ENCODE results near the gene CTSZ. TPM values are rescaled to one million over a fixed set of nuclear protein-coding genes. Genes with fewer than 3 reads are reported as not detected.
"Not testable (repeated sequence)": the region's sequence is repeated elsewhere in the genome, so short reads cannot be mapped to it uniquely, and the experiment has no call there.

The CTSZ gene
- total and polyA plus RNA-seq, 3 experiments from 2014 or later: 1.5 to 36.0 (median 35.3) TPM

DNA sequence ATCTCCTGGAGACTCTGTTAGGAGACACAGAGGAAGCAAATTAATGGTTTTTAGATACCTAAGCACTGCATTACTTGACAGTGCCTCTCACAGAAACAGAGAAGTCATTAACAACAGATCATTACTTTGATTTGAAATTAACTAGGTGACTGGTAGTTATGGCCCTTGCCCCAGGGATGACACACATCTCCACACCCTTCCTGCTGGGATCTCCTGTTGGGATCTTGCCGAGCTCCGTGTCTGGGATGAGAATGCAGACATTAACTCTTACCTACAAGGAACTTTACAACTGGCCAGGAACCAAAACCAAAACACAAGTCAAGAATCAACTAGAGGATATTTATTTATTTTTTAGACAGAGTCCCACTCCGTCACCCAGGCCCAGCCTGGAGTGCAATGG, 37.7 kb upstream of the CTSZ start:
- H3K4me3 ChIP-seq (ENCODE audit: low read length): no peak overlapping the region
- H3K27me3 ChIP-seq (ENCODE audit: insufficient read depth, low read length, poor library complexity, severe bottlenecking): no peaks in the 10 kb centered on the region
- H3K27me3 Mint-ChIP-seq: peaks cover 0 to 4% of the 10 kb centered on the region in 2 donors
- peak overlapping the region in 7 of 8 donors; percentile 55 to 98 (median 93) for H3K27ac Mint-ChIP-seq
- H3K4me3 Mint-ChIP-seq: peak overlapping the region in 2 of 7 donors; percentile 21 to 83
- no peaks in the 10 kb centered on the region for H3K9me3 ChIP-seq (ENCODE audit: low read length)
- DNase-seq: no peak
- ChIA-PET POLR2A (no interaction called here), CTCF (interaction anchor here (1.7 to 1.9 kb wide), 2 partner anchors 11 to 163 kb away, joined by 4 to 5 read pairs; no protein-coding TSS in a partner anchor)
- no peak overlapping the region for H3K27ac ChIP-seq (ENCODE audit: low read depth, low read length)
- H3K4me1 ChIP-seq (ENCODE audit: insufficient read depth, low read length): peaks cover 35% of the 10 kb centered on the region
- H3K9me3 Mint-ChIP-seq: no peaks in the 10 kb centered on the region
- peaks cover 33 to 46% (median 45%) of the 10 kb centered on the region in 3 donors for H3K4me1 Mint-ChIP-seq
- peaks cover 0 to 16% (median 2%) of the 10 kb centered on the region in 3 donors for H3K36me3 Mint-ChIP-seq
- H3K36me3 ChIP-seq (ENCODE audit: insufficient read depth, low read length): no peaks in the 10 kb centered on the region

DNA sequence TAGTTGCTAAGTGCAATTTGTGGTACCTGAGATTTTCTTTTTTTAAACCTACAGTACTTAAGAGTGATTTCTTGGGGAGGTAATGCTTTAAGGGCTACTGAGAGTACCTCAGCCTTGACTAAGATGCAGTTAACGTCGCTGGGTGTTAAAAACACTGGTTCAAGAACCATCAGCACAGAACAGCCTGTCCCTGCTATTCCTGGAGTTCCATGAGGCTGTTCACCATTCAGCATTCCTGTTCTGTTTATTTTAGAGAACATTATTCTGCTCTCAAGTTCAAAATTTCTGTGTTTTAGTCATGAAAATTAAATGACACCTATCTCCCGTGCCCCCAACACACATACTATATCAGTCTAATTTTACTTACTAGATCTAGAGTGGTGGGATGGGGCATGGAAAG, 37.2 kb upstream of the CTSZ start:
- POLR2A ChIA-PET: no interaction called here
- H3K27me3 Mint-ChIP-seq: peaks cover 0 to 1% of the 10 kb centered on the region in 2 donors
- CTCF ChIA-PET: no interaction called here
- peaks cover 0 to 18% (median 2%) of the 10 kb centered on the region in 3 donors for H3K36me3 Mint-ChIP-seq
- no peak for DNase-seq
- peaks cover 38 to 51% (median 50%) of the 10 kb centered on the region in 3 donors for H3K4me1 Mint-ChIP-seq
- H3K4me3 ChIP-seq (ENCODE audit: low read length): no peak overlapping the region
- no peaks in the 10 kb centered on the region for H3K27me3 ChIP-seq (ENCODE audit: insufficient read depth, low read length, poor library complexity, severe bottlenecking)
- peak overlapping the region; percentile 79 to 98 (median 96) for H3K27ac Mint-ChIP-seq
- no peaks in the 10 kb centered on the region for H3K9me3 Mint-ChIP-seq
- H3K4me3 Mint-ChIP-seq: peak overlapping the region in 3 of 7 donors; percentile 7 to 83 (median 23)
- no peaks in the 10 kb centered on the region for H3K36me3 ChIP-seq (ENCODE audit: insufficient read depth, low read length)
- no peaks in the 10 kb centered on the region for H3K9me3 ChIP-seq (ENCODE audit: low read length)
- H3K4me1 ChIP-seq (ENCODE audit: insufficient read depth, low read length): peaks cover 40% of the 10 kb centered on the region
- H3K27ac ChIP-seq (ENCODE audit: low read depth, low read length): no peak overlapping the region

DNA sequence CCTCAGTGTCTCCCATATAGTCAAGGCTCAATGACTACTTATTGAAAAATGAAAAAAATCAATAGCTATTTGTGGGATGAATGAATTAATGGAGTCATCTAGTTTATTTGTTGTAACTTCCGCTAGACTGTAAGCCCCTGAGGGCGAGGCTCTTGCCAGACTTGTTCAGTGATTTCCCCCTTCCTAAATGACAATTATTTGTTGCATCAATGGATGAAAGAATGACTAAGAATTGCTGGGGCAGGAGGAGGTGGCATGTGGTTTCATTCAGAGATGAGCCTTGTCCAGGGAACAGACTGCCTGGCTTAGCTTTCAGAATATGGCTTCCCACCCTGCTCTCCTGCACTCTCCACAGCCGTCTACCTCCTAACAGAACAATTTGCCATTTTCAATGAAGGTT, 36.6 kb upstream of the CTSZ start:
- H3K27me3 Mint-ChIP-seq: no peaks in the 10 kb centered on the region
- Histone ChIP-seq H3K27me3 (ENCODE audit: insufficient read depth, low read length, poor library complexity, severe bottlenecking) (no peaks in the 10 kb centered on the region), H3K9me3 (ENCODE audit: low read length) (no peaks in the 10 kb centered on the region), H3K4me1 (ENCODE audit: insufficient read depth, low read length) (peaks cover 42% of the 10 kb centered on the region), H3K4me3 (ENCODE audit: low read length) (peak overlapping the region; percentile 76), H3K36me3 (ENCODE audit: insufficient read depth, low read length) (no peaks in the 10 kb centered on the region), H3K27ac (ENCODE audit: low read depth, low read length) (peak overlapping the region; percentile 89)
- DNase-seq: no peak
- peak overlapping the region; percentile 79 to 98 (median 96) for H3K27ac Mint-ChIP-seq
- ChIA-PET CTCF (interaction anchor here (0.9 to 4.1 kb wide), 4 partner anchors 11 to 159 kb away, joined by 3 to 24 read pairs (median 4); partner anchors contain the start of gene ATP5F1E), POLR2A (interaction anchor here (0.7 to 3.9 kb wide), 5 partner anchors 11 to 155 kb away, joined by 3 to 35 read pairs (median 3); partner anchors contain the start of gene ATP5F1E)
- peaks cover 0 to 22% (median 2%) of the 10 kb centered on the region in 3 donors for H3K36me3 Mint-ChIP-seq
- H3K9me3 Mint-ChIP-seq: no peaks in the 10 kb centered on the region
- peak overlapping the region; percentile 83 to 95 (median 92) for H3K4me3 Mint-ChIP-seq
- H3K4me1 Mint-ChIP-seq: peaks cover 41 to 57% (median 56%) of the 10 kb centered on the region in 3 donors

DNA sequence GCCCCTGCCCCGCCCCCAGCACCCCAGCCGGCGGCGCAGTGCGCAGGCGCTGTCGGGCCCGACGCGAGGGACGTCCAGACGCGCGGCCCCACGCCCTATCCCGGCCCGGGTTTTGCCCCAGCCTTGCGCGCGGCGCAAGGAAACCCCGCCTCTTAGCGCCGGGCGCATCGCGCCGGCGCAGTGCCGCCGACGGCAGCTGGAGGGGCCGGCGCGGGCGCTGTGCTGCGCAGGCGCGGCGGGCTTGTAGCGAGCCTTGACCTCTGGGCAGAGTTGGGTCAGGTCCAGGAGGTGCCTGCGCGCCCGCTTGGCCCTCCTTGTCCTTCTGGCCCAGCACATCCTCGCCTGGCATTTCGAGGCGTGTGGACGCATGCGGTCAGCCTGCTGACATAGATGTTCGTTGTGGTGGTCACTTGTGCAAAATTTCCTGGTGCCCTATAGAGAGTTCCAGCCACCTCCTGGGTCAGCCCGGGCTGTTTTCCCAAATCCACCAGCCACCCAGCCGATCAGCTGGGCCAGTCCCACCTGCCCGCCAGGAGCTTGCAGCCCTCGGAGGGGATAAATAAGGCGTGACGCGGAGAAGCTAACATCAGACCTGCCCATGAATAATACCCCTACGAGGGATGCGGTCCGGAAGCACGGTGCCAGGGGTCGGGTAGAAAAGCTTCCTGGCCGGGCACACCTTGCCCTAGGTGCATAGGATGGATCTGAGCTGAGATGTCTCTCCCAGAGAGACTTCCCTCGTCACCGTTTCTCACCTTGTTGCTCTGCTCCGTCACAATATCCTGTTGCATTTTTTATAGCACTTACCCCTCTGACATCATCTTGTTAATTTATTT, 36.0 kb upstream of the CTSZ start:
- DNase-seq: peak; percentile 93 to 95 (median 94)
- H3K36me3 Mint-ChIP-seq: peaks cover 0 to 25% (median 2%) of the 10 kb centered on the region in 3 donors
- H3K4me1 Mint-ChIP-seq: peaks cover 42 to 61% (median 56%) of the 10 kb centered on the region in 3 donors
- Histone ChIP-seq H3K4me1 (ENCODE audit: insufficient read depth, low read length) (peaks cover 42% of the 10 kb centered on the region), H3K36me3 (ENCODE audit: insufficient read depth, low read length) (peaks cover 4% of the 10 kb centered on the region), H3K27me3 (ENCODE audit: insufficient read depth, low read length, poor library complexity, severe bottlenecking) (no peaks in the 10 kb centered on the region), H3K4me3 (ENCODE audit: low read length) (peak overlapping the region; percentile 76), H3K27ac (ENCODE audit: low read depth, low read length) (peak overlapping the region; percentile 89), H3K9me3 (ENCODE audit: low read length) (no peaks in the 10 kb centered on the region)
- peak overlapping the region; percentile 83 to 95 (median 92) for H3K4me3 Mint-ChIP-seq
- H3K27ac Mint-ChIP-seq: peak overlapping the region; percentile 89 to 98 (median 97)
- no peaks in the 10 kb centered on the region for H3K27me3 Mint-ChIP-seq
- POLR2A ChIA-PET: interaction anchor here (0.7 to 3.9 kb wide), 6 partner anchors 11 to 154 kb away, joined by 3 to 35 read pairs (median 4); partner anchors contain the start of gene ATP5F1E
- CTCF ChIA-PET: interaction anchor here (0.9 to 4.1 kb wide), 4 partner anchors 11 to 159 kb away, joined by 3 to 24 read pairs (median 4); partner anchors contain the start of gene ATP5F1E
- H3K9me3 Mint-ChIP-seq: no peaks in the 10 kb centered on the region

DNA sequence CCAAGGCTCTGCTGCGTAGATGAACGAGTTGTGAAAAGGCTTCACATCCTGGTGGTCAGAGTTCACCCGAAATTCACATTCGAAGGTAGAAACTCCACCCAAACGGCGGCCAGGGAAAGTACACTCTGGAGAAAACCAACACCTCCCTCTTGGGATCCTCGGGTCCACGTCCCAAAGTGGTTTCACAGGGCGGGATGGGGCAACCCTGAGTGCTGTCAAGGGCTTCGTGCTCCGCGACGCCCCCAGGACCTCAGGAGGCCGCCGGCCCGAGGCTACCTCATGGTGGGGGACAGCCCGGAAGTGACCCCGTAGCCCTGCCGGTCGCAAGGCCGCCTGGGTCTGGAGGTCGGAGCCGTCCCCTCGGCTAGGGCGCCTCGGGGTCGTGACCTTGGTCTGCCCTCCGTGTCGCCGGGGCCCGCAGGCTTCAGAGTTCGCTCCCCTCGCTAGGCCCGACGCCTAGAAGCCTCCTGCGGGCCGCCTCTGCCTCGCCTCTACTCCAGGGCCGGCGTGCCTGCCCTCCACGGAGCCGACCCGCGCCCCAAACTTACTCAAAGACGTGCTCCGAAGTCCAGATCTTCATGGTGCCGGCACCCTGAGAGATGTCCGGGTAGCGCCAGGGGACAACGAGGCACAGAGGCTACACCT, 35.2 kb upstream of the CTSZ start, which contains the start of gene PRELID3B:
PRELID3B (minus strand) TSS at position 636 of the 645 bp plus-strand sequence; CDS start at position 580, 56 bp downstream.
- Mint-ChIP-seq H3K27me3 (no peaks in the 10 kb centered on the region), H3K4me3 (peak within 1 kb of the TSS; percentile 83 to 95 (median 92)), H3K27ac (peak within 1 kb of the TSS; percentile 89 to 98 (median 97)), H3K4me1 (peaks cover 43 to 61% (median 54%) of the 10 kb centered on the region in 3 donors), H3K36me3 (peaks cover 0 to 33% (median 3%) of the 10 kb centered on the region in 3 donors), H3K9me3 (no peaks in the 10 kb centered on the region)
- ChIA-PET POLR2A (interaction anchor here (1.0 to 3.9 kb wide), 3 partner anchors 10 to 153 kb away, joined by 4 to 35 read pairs (median 8); partner anchors contain the start of gene ATP5F1E), CTCF (interaction anchor here (1.3 to 4.1 kb wide), 2 partner anchors 10 to 158 kb away, joined by 4 to 24 read pairs; partner anchors contain the start of gene ATP5F1E)
- no peaks in the 10 kb centered on the region for H3K27me3 ChIP-seq (ENCODE audit: insufficient read depth, low read length, poor library complexity, severe bottlenecking)
- peaks cover 42% of the 10 kb centered on the region for H3K4me1 ChIP-seq (ENCODE audit: insufficient read depth, low read length)
- peak in 3 of 5 donors; percentile 23 to 35 (median 26) for DNase-seq
- peak within 1 kb of the TSS; percentile 76 for H3K4me3 ChIP-seq (ENCODE audit: low read length)
- H3K36me3 ChIP-seq (ENCODE audit: insufficient read depth, low read length): peaks cover 11% of the 10 kb centered on the region
- no peaks in the 10 kb centered on the region for H3K9me3 ChIP-seq (ENCODE audit: low read length)
- H3K27ac ChIP-seq (ENCODE audit: low read depth, low read length): peak within 1 kb of the TSS; percentile 89

DNA sequence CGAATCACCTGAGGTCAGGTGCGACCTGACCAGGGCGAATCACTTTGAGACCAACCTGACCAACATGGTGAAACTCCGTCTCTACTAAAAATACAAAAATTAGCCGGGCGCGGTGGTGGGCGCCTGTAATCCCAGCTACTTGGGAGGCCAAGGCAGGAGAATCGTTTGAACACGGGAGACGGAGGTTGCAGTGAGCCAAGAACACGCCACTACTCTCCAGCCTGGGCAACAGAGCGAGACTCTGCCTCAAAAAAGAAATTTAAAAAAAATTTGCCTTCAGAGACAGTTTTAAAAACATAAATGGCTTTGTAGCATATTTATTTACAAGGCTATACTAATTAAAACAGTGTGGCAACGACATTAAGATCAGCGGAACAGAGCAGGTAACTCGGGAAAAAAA, 34.4 kb upstream of the CTSZ start:
- H3K9me3 Mint-ChIP-seq; H3K27me3 ChIP-seq (ENCODE audit: insufficient read depth, low read length, poor library complexity, severe bottlenecking); DNase-seq; H3K9me3 ChIP-seq (ENCODE audit: low read length); H3K27me3 Mint-ChIP-seq: not testable (repeated sequence)
- ChIA-PET POLR2A (interaction anchor here (3.9 kb wide), 1 partner anchor 9 kb away, joined by 35 read pairs; the partner anchor contains the start of gene ATP5F1E), CTCF (interaction anchor here (4.1 kb wide), 1 partner anchor 9 kb away, joined by 24 read pairs; the partner anchor contains the start of gene ATP5F1E)
- Histone ChIP-seq H3K27ac (ENCODE audit: low read depth, low read length) (peak overlapping the region; percentile 89), H3K36me3 (ENCODE audit: insufficient read depth, low read length) (peaks cover 17% of the 10 kb centered on the region), H3K4me3 (ENCODE audit: low read length) (peak overlapping the region; percentile 76), H3K4me1 (ENCODE audit: insufficient read depth, low read length) (peaks cover 42% of the 10 kb centered on the region)
- peak overlapping the region; percentile 44 to 97 (median 80) for H3K27ac Mint-ChIP-seq
- H3K36me3 Mint-ChIP-seq: peaks cover 6 to 41% (median 9%) of the 10 kb centered on the region in 3 donors
- H3K4me1 Mint-ChIP-seq: peaks cover 48 to 61% (median 61%) of the 10 kb centered on the region in 3 donors
- H3K4me3 Mint-ChIP-seq: peak overlapping the region; percentile 83 to 95 (median 92)

DNA sequence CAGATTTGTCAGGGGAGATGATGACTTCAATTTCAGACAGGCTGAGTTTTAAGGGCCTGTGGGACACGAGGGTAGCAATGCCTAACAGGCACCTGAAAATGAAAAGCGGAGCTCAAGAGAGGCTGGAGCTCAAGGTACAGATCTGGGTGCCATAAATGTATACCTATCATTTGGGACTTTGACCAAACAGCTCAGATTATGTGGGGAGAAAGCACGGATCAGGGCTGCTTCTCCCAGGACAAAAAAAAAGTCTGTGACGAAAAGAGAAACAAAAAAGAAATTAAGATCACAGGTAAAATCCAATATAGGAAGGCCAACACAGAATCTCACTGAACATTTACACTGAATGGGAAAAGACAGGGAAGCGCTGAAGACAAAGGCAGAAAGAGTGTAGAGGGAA, 33.6 kb upstream of the CTSZ start:
- H3K4me3 Mint-ChIP-seq: peak overlapping the region; percentile 83 to 95 (median 92)
- ChIA-PET POLR2A (interaction anchor here (1.5 to 3.9 kb wide), 2 partner anchors 8 to 151 kb away, joined by 4 to 35 read pairs; partner anchors contain the start of gene ATP5F1E), CTCF (interaction anchor here (4.1 kb wide), 1 partner anchor 8 kb away, joined by 24 read pairs; the partner anchor contains the start of gene ATP5F1E)
- Histone ChIP-seq H3K36me3 (ENCODE audit: insufficient read depth, low read length) (peaks cover 25% of the 10 kb centered on the region), H3K27me3 (ENCODE audit: insufficient read depth, low read length, poor library complexity, severe bottlenecking) (no peaks in the 10 kb centered on the region), H3K27ac (ENCODE audit: low read depth, low read length) (no peak overlapping the region), H3K4me1 (ENCODE audit: insufficient read depth, low read length) (peaks cover 42% of the 10 kb centered on the region), H3K9me3 (ENCODE audit: low read length) (no peaks in the 10 kb centered on the region), H3K4me3 (ENCODE audit: low read length) (no peak overlapping the region)
- no peaks in the 10 kb centered on the region for H3K9me3 Mint-ChIP-seq
- peaks cover 48 to 61% (median 61%) of the 10 kb centered on the region in 3 donors for H3K4me1 Mint-ChIP-seq
- H3K27ac Mint-ChIP-seq: peak overlapping the region; percentile 2 to 97 (median 70)
- peaks cover 10 to 49% (median 11%) of the 10 kb centered on the region in 3 donors for H3K36me3 Mint-ChIP-seq
- DNase-seq: no peak
- no peaks in the 10 kb centered on the region for H3K27me3 Mint-ChIP-seq
